CD4-positive, alpha-beta T cell treated with Interleukin-4 for 4 hours (primary cell): ENCODE measurements around the gene TMEM151B.
A peak's percentile ranks its signal among the peaks of the same experiment; 100 is the strongest.

Experiments used
- DNase-seq: peaks from one replicate; pipeline ENCODE4 v3.0.0-alpha.2; 2020

TMEM151B gene

DNA sequence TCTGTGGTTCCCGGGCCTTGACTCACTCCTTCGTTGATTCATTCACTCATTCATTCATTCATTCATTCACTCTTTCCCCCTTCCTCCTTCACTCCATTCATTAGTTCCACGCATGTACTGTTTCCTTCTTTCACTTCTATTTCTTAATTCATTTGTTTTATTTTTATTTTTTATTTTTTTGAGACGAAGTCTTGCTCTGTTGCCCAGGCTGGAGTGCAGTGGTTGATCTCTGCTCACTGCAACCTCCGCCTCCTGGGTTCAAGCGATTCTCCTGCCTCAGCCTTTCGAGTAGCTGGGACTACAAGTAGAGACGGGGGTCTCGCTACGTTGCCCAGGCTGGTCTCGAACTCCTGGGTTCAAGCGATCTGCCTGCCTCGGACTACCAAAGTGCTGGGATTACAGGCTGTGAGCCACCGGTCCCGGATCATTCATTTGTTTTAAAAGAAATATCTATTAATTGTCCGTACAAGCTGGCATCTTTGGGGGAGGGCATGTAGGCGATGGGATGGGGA, 4.5 kb upstream of the TMEM151B start:
- no peak for DNase-seq

DNA sequence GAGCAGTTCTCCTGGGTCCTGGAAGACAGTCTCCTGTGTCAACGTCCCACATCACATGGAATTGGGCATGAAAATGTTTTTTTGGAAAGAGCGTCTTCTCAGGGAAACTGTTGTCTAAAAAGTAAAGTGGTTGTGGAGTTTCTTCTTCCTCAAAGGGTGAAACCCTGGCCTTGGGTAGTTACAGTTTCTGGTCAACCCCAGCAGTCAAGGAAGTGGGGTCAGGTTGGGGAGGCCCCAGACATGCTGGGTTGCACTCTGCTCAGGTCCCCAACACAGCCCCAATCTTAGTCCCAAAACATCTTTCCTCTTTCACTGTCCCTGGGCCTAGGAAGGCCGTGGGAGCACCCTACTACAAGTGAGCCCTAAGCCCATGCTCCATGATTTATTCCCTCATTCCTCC, 3.9 kb upstream of the TMEM151B start:
- no peak for DNase-seq

GRCh38 chr6:44267252-44267651, 3.0 kb upstream of the TMEM151B start:
- DNase-seq, result no peak

- DNase-seq, result peak; percentile 63
Observed at GRCh38 chr6:44268095-44268628, 2.1 kb upstream of the TMEM151B start.

GRCh38 chr6:44269178-44269920, 901 bp upstream of the TMEM151B start:
- no peak for DNase-seq

GRCh38 chr6:44270526-44271405, 516 bp downstream of the TMEM151B start:
- no peak for DNase-seq

- DNase-seq, result no peak
Observed at GRCh38 chr6:44271406-44271723, 1.1 kb downstream of the TMEM151B start.

DNA sequence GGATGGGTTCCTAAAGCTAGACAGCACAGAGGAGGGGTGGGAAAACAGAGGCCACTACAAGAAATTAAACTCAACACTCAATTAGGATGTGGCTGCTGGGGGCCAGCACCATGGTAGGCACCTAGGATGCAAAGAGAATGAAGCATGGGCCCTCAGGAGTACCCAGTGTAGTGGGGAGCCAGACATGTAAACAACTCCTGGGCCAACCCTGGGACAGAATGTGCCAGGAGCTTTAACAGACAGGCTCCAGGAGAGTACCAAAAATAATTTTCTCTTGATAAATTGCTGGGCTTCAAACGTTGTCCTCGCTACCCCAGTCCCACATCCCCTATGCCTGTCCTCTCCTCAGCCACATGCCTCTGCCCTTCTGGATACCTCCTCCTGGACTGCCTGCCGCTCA, 1.7 kb downstream of the TMEM151B start:
- no peak for DNase-seq

GRCh38 chr6:44272529-44272928, 2.3 kb downstream of the TMEM151B start:
- DNase-seq, result no peak

DNA sequence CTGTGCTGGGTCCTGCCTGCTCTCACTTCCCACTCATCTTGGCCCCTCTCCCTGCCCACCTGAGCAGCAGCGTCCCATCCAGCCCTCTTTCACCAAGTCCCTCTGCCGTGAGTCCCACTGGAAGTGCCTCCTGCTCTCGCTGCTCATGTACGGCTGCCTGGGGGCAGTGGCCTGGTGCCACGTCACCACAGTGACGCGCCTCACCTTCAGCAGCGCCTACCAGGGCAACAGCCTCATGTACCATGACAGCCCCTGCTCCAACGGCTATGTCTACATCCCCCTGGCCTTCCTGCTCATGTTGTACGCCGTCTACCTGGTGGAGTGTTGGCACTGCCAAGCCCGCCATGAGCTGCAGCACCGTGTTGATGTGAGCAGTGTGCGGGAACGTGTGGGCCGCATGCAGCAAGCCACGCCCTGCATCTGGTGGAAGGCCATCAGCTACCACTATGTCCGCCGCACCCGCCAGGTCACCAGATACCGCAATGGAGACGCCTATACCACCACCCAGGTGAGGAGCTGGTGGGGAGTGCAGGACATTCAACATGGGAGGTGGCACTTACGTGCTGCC, 2.8 kb downstream of the TMEM151B start:
- DNase-seq, result no peak

GRCh38 chr6:44273617-44274016, 3.4 kb downstream of the TMEM151B start:
- no peak for DNase-seq

GRCh38 chr6:44275271-44275748, 5.1 kb downstream of the TMEM151B start:
- no peak for DNase-seq

DNA sequence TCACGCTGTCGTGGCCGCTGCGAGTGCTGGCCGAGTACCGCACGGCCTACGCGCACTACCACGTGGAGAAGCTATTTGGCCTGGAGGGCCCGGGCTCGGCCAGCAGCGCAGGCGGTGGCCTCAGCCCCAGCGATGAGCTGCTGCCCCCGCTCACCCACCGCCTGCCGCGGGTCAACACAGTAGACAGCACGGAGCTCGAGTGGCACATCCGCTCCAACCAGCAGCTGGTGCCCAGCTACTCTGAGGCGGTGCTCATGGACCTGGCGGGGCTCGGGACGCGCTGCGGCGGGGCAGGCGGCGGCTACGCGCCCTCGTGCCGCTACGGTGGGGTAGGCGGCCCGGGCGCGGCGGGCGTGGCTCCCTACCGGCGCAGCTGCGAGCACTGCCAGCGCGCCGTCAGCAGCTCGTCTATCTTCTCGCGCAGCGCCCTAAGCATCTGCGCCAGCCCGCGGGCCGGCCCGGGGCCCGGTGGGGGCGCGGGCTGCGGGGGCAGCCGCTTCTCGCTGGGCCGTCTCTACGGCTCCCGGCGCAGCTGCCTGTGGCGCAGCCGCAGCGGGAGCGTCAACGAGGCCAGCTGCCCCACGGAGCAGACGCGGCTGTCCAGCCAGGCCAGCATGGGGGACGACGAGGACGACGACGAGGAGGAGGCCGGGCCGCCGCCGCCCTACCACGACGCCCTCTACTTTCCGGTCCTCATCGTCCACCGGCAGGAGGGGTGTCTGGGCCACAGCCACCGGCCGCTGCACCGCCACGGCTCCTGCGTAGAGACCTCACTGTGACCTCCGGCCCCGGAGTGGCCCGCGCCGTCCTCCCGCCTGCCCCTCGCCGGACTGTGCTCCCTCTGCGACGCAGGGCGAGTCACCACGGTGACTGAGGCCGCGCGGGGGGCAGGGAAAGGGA, 5.7 kb downstream of the TMEM151B start:
- no peak for DNase-seq

- no peak for DNase-seq
Observed at GRCh38 chr6:44276667-44277640, 6.7 kb downstream of the TMEM151B start.

DNA sequence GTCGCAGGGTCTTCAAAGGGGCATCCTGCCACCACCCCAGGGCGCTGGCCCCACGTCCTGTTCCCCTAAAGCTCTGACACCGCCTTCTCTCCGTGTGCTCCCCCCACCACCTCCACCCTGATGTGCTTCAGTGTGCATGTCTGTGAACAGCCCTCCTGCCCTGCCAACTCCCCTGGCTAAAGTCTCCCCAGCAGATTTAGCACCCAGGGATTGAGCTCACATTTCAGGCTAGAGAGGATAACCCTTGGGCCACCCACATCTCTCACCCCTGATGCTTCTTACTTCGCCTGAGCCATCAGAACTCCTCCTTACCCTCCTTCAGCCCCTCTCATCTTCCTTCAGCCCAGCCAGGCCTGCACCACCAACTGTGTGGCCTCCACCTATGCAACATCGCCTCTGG, 7.5 kb downstream of the TMEM151B start:
- DNase-seq, result no peak

DNA sequence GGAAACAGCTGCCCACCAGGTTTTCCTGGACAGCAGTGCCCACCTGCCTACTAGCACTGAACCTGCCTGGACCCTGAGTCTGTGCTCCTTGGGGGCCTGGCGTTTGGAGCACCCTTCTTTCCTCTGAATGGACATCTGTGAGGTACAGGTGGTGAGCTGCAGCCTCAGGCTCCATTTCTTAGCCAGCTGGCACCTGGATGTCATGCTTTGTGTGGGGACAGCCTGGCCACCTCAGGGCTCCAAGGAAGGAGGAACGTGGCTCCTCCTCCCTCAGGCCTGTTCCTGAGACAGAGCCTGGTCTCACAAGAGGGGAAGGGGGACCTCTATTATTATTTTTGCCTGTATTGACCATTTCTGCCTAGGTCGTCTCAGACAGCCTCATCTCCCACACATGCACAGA, 8.1 kb downstream of the TMEM151B start:
- no peak for DNase-seq

GRCh38 chr6:44278774-44279697, 8.8 kb downstream of the TMEM151B start:
- no peak for DNase-seq

DNA sequence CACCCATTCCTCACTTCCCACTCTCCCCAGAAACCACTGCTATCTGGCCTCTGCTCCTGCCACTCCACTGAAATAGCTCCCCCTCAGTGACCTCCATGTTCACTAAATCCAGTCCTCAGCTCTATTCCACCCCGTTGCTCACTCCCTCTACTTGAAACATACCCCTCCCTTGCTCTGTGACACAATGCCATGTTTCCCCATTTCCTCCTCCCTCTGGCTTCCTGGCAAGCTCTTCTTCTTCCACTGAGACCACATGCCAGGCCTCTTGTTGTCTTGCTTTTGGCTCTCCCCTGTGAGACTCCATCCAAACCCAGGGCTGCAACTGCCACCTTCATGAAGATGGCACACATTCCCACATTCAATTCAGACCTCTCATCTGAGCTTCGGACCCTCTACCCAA, 13.9 kb downstream of the TMEM151B start:
- DNase-seq, result no peak

GRCh38 chr6:44284867-44285266, 14.6 kb downstream of the TMEM151B start:
- no peak for DNase-seq
